CD4-positive, CD25-positive, alpha-beta regulatory T cell (primary cell): Measurements from ENCODE around the gene PVALEF. TPM values are rescaled to one million over a fixed set of nuclear protein-coding genes. Genes with fewer than 3 reads are reported as not detected.

Experiments
- ATAC-seq, 2 donors: fragments of 150-1000 bp; cut with Tn5 transposase; one replicate each; pipeline ENCODE4 v1.10.0; 2021; ENCODE audit warnings: low read depth in 2 of 2, moderate number of reproducible peaks in 2 of 2, moderate library complexity in 1 of 2
- DNase-seq, 3 donors: peaks; one replicate each; pipeline versions ENCODE4 v3.0.0 to v3.0.0-alpha.2; 2012 to 2022; ENCODE audit warnings: mixed read lengths in 1 of 3
- H3K27ac ChIP-seq: one replicate; pipeline ENCODE4 v1.7.0; 2013; ENCODE audit warnings: mild to moderate bottlenecking, low read length; ENCODE audit not compliant: insufficient read depth, poor library complexity, severe bottlenecking
- H3K27me3 ChIP-seq: one replicate; pipeline ENCODE4 v1.7.0; 2013; ENCODE audit warnings: low read length; ENCODE audit not compliant: control insufficient read depth, insufficient read depth
- H3K36me3 ChIP-seq: one replicate; pipeline ENCODE4 v1.7.0; 2013; ENCODE audit warnings: mild to moderate bottlenecking, low read length, moderate library complexity; ENCODE audit not compliant: control insufficient read depth, insufficient read depth
- H3K4me1 ChIP-seq: 2 replicates; pipeline ENCODE4 v1.7.0; 2013; ENCODE audit warnings: mild to moderate bottlenecking, low read length; ENCODE audit not compliant: insufficient read depth, control insufficient read depth, poor library complexity, severe bottlenecking
- H3K4me3 ChIP-seq: one replicate; pipeline ENCODE4 v1.7.0; 2013; ENCODE audit warnings: low read depth, mild to moderate bottlenecking, low read length, moderate library complexity
- H3K9me3 ChIP-seq, 2 experiments: 1 replicate in 1 of 2; 2 replicates in 1 of 2; pipeline ENCODE4 v1.7.0; 2013; ENCODE audit warnings: low read length in 2 of 2, mild to moderate bottlenecking in 1 of 2, moderate library complexity in 1 of 2; ENCODE audit not compliant: control insufficient read depth in 2 of 2
- H3K27ac Mint-ChIP-seq, 3 donors: one replicate each; pipeline ENCODE4 v1.8.0; 2020 to 2022; ENCODE audit warnings: mild to moderate bottlenecking in 3 of 3, mixed read lengths in 3 of 3, moderate library complexity in 2 of 3
- H3K27me3 Mint-ChIP-seq: one replicate; pipeline ENCODE4 v1.8.0; 2022; ENCODE audit warnings: mild to moderate bottlenecking, mixed read lengths
- H3K36me3 Mint-ChIP-seq: one replicate; pipeline ENCODE4 v1.8.0; 2020; ENCODE audit warnings: mixed read lengths
- H3K4me1 Mint-ChIP-seq, 4 donors: one replicate each; pipeline ENCODE4 v1.8.0; 2020 to 2022; ENCODE audit warnings: mixed read lengths in 4 of 4, mild to moderate bottlenecking in 1 of 4
- H3K4me3 Mint-ChIP-seq, 4 donors: one replicate each; pipeline ENCODE4 v1.8.0; 2020 to 2022; ENCODE audit warnings: mild to moderate bottlenecking in 4 of 4, mixed read lengths in 4 of 4, moderate library complexity in 3 of 4
- H3K9me3 Mint-ChIP-seq, 7 donors: one replicate each; pipeline ENCODE4 v1.8.0; 2020 to 2022; ENCODE audit warnings: mixed read lengths in 7 of 7, mild to moderate bottlenecking in 3 of 7, moderate library complexity in 2 of 7
- polyA plus RNA-seq, 4 donors: library from polyadenylated mRNA; unstranded; fragments of 300-500 nt; fragmentation: Illumina TruSeq; gene quantifications; one replicate each; pipeline ENCODE4 v1.2.3, GENCODE V29; 2021
- total RNA-seq: library from RNA; stranded (reverse); gene quantifications from one replicate; pipeline ENCODE4 v1.2.3, GENCODE V29; 2022

The PVALEF gene
- total RNA-seq: not detected
- not detected for polyA plus RNA-seq

GRCh38 chr17:81165246-81166032 is at the start of gene PVALEF:
TSS of gene PVALEF (plus strand) at chr17:81165507. CDS start at chr17:81181227, 15,720 bp downstream.
- no peak within 1 kb of the TSS for H3K4me3 ChIP-seq
- no peaks in the 10 kb centered on the region for H3K27me3 ChIP-seq
- H3K9me3 Mint-ChIP-seq: peaks cover 0 to 2% (median 0%) of the 10 kb centered on the region in 7 donors
- H3K36me3 Mint-ChIP-seq: no peaks in the 10 kb centered on the region
- peaks cover 5% of the 10 kb centered on the region for H3K4me1 ChIP-seq
- no peaks in the 10 kb centered on the region for H3K9me3 ChIP-seq
- H3K4me3 Mint-ChIP-seq: peak within 1 kb of the TSS in 2 of 4 donors; percentile 36 to 67
- peaks cover 24% of the 10 kb centered on the region for H3K27me3 Mint-ChIP-seq
- no peaks in the 10 kb centered on the region for H3K36me3 ChIP-seq
- H3K27ac Mint-ChIP-seq: no peak within 1 kb of the TSS
- no peak within 1 kb of the TSS for H3K27ac ChIP-seq
- DNase-seq (no peak), ATAC-seq (no peak)
- H3K4me1 Mint-ChIP-seq: peaks cover 0 to 4% (median 0%) of the 10 kb centered on the region in 4 donors

- Mint-ChIP-seq H3K27ac (no peak overlapping the region), H3K27me3 (no peaks in the 10 kb centered on the region), H3K9me3 (peaks cover 0 to 1% (median 0%) of the 10 kb centered on the region in 7 donors), H3K4me1 (peaks cover 0 to 4% (median 0%) of the 10 kb centered on the region in 4 donors), H3K36me3 (no peaks in the 10 kb centered on the region), H3K4me3 (no peak overlapping the region)
- ATAC-seq (no peak), DNase-seq (no peak)
- no peak overlapping the region for H3K27ac ChIP-seq
- H3K36me3 ChIP-seq: no peaks in the 10 kb centered on the region
- no peaks in the 10 kb centered on the region for H3K27me3 ChIP-seq
- no peak overlapping the region for H3K4me3 ChIP-seq
- H3K4me1 ChIP-seq: peaks cover 15% of the 10 kb centered on the region
- H3K9me3 ChIP-seq: no peaks in the 10 kb centered on the region
Observed at GRCh38 chr17:81115749-81116464, 49.4 kb upstream of the PVALEF start.

DNA sequence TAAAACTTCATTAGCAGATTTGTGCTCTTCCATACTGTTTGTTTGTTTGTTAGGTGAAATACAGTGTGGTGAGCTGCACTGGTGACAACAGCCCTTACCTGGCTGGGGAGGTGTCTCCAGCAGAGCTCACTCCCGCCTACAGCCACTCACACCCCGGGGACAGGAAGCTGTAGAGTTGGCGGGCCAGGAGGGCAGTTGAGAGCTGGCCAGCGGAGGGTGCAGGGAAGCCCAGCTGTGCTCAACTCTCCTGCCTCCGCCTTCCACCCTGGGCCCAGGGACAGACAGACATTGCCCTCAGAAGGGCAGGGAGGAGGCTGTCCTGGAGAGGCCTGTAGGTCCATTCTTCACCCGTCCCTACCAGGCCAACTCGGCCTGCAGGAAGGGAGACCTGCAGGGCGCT is 48.6 kb upstream of the PVALEF start:
- Histone ChIP-seq H3K27ac (no peak overlapping the region), H3K9me3 (no peaks in the 10 kb centered on the region), H3K36me3 (no peaks in the 10 kb centered on the region), H3K4me1 (peaks cover 15% of the 10 kb centered on the region), H3K4me3 (no peak overlapping the region), H3K27me3 (no peaks in the 10 kb centered on the region)
- H3K9me3 Mint-ChIP-seq: peaks cover 0 to 1% (median 0%) of the 10 kb centered on the region in 7 donors
- H3K4me1 Mint-ChIP-seq: peaks cover 0 to 4% (median 0%) of the 10 kb centered on the region in 4 donors
- ATAC-seq (no peak), DNase-seq (no peak)
- H3K4me3 Mint-ChIP-seq: no peak overlapping the region
- H3K27ac Mint-ChIP-seq: no peak overlapping the region
- no peaks in the 10 kb centered on the region for H3K36me3 Mint-ChIP-seq
- no peaks in the 10 kb centered on the region for H3K27me3 Mint-ChIP-seq

DNA sequence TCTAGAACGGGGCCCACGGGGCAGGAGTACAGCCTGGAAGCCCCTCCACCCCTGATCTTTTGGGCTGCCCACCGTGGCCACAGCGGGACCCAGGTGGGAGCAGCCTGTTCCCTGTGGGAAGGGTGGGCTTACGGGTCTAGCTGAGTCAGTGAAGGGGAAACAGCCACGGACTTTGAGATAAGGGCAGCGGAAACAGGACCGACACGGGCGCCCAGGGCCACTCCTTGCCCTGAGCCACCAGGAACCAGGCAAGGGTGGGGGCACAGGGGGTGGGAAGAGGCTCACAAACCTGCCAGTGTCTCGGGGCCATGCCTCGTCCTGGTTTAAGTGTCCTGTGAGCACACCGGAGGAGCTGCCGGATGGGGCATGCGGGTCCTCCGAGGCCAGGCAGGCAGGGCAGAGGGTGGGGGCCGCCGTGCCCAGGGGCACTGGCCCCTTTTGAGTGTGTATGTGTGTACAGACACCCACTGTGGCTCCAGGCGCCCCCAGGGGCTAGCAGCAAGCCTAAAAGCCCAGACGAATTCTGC is 47.6 kb upstream of the PVALEF start:
- ATAC-seq (no peak), DNase-seq (no peak)
- Mint-ChIP-seq H3K4me3 (no peak overlapping the region), H3K4me1 (peaks cover 0 to 4% (median 0%) of the 10 kb centered on the region in 4 donors), H3K9me3 (peaks cover 0 to 1% (median 0%) of the 10 kb centered on the region in 7 donors), H3K27ac (no peak overlapping the region), H3K36me3 (no peaks in the 10 kb centered on the region), H3K27me3 (no peaks in the 10 kb centered on the region)
- Histone ChIP-seq H3K9me3 (no peaks in the 10 kb centered on the region), H3K27ac (no peak overlapping the region), H3K4me3 (no peak overlapping the region), H3K36me3 (no peaks in the 10 kb centered on the region), H3K4me1 (peaks cover 15% of the 10 kb centered on the region), H3K27me3 (no peaks in the 10 kb centered on the region)

DNA sequence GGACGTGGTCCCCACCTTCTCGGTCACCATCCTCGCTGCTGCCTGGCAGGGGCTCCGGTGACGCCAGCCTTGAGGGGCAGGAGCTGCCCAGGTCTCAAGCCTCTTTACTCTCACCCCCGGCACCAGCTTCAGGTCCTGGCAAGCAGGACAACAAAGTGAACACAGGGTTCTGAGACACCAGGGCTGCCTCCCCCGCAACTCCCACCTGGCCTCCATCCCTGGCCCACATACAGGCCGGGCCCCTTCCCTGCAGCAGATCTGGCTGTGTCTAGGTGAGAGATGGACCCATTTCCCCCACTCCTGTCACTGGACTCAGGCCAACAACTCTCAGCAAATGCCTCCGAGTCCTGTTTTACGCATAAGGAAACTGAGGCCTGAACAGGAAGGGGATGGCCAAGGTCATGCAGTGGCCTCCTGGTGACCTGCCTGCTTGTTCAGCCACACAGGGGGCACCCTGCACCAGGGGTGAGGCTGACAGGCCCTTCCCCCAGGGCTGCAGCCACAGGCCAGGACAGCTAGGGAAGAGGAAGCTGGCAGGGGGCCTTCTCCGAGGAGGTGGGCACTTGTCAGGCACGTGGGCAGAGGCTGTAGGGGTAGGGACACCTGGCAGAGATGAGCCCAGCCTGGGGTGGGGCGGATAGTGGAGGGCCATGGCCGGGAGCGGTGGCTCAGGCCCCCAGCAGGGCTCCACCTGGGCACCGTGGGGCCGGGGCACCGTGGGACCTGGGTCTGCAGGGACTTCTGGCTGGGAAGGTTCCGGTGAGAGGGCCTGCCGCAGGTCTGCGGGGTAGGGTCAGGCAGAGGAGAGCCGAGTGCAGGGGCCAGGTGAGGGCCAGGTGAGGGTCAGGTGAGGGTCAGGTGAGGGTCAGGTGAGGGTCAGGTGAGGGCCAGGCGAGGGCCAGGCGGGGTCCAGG is 46.7 kb upstream of the PVALEF start:
- H3K9me3 ChIP-seq: no peaks in the 10 kb centered on the region
- no peak overlapping the region for H3K4me3 ChIP-seq
- DNase-seq (no peak), ATAC-seq (no peak)
- H3K36me3 ChIP-seq: no peaks in the 10 kb centered on the region
- Mint-ChIP-seq H3K36me3 (no peaks in the 10 kb centered on the region), H3K27me3 (no peaks in the 10 kb centered on the region), H3K27ac (peak overlapping the region in 1 of 3 donors; percentile 51), H3K4me1 (peaks cover 0 to 4% (median 0%) of the 10 kb centered on the region in 4 donors), H3K4me3 (peak overlapping the region in 2 of 4 donors; percentile 41 to 48), H3K9me3 (peaks cover 0 to 2% (median 0%) of the 10 kb centered on the region in 7 donors)
- H3K27ac ChIP-seq: no peak overlapping the region
- peaks cover 15% of the 10 kb centered on the region for H3K4me1 ChIP-seq
- H3K27me3 ChIP-seq: no peaks in the 10 kb centered on the region

DNA sequence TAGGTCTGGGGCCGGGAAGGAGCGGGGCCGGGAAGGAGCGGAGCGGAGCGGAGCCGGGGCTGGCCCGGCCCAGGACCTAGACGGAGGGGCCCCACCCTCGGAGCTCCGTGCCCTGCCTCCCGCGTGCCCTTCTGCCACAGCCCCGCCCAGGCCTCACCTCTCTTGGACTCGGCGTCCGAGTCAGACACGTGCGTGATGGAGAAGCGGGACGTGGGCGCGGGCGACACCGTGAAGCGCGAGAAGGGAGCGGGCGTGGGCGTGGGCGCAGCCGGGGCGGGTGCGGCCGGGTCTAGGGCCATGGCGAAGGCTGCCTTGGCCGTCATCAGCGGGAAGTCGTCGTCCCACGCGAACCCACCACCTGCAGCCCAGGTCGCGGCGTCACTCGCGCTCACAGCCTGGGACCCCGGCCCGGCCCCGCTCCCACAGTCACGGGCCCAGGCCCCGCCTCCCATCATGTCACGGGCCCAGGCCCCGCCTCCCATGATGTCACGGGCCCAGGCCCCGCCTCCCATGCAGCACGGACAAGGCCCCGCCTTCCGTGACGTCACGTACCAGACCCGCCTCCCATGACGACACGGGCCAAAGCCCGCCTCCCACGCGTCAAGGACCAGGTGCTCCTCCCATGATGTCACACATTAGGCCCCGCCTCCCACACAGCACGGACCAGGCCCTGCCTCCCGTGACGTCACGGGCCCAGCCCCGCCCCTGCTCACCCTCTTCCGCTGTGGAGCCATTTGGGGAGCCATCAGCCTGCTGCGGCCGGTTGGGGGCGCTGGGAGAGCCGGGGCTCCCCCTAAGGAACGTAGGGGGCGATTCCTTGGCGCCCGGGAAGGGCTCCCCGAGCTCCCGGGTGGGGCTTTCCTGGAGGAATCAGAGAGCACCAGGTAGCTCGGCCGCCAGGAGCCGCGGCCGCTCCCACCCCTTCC is 45.8 kb upstream of the PVALEF start:
- Histone ChIP-seq H3K27me3 (no peaks in the 10 kb centered on the region), H3K36me3 (no peaks in the 10 kb centered on the region), H3K4me3 (no peak overlapping the region), H3K27ac (no peak overlapping the region), H3K9me3 (no peaks in the 10 kb centered on the region), H3K4me1 (peaks cover 15% of the 10 kb centered on the region)
- H3K4me1 Mint-ChIP-seq: peaks cover 0 to 4% (median 0%) of the 10 kb centered on the region in 4 donors
- H3K9me3 Mint-ChIP-seq: peaks cover 0 to 2% (median 0%) of the 10 kb centered on the region in 7 donors
- peak overlapping the region in 2 of 3 donors; percentile 83 for H3K27ac Mint-ChIP-seq
- H3K27me3 Mint-ChIP-seq: no peaks in the 10 kb centered on the region
- no peaks in the 10 kb centered on the region for H3K36me3 Mint-ChIP-seq
- peak overlapping the region; percentile 56 to 78 (median 68) for H3K4me3 Mint-ChIP-seq
- peak; percentile 55 to 69 for ATAC-seq
- DNase-seq: peak; percentile 66 to 79 (median 76)
